ENCODE results near the gene CDK5.

- no peak for TF ChIP-seq CTCF (IDR thresholded peaks at IDR 0.05; ENCODE audit: insufficient read depth, low read length)
- TF ChIP-seq REST (IDR thresholded peaks at IDR 0.05; ENCODE audit: insufficient replicate concordance, low read depth): no peak
Observed at GRCh38 chr7:151076863-151077704, 19.4 kb upstream of the CDK5 start.

Measured in HL-60 (cell line).